IPS DF 6.9 (cell line): ENCODE results near the gene NOB1.
"Not testable (repeated sequence)": the region's sequence is repeated elsewhere in the genome, so short reads cannot be mapped to it uniquely, and the experiment has no call there.

ENCODE experiments used
- DNase-seq: peaks from one replicate; pipeline ENCODE4 v3.0.0-alpha.2; 2013; ENCODE audit warnings: low read depth, low spot score
- H3K27ac ChIP-seq: one replicate; pipeline ENCODE4 v1.5.1; 2013; ENCODE audit warnings: low read length, control low read depth
- H3K27me3 ChIP-seq: 2 replicates; pipeline ENCODE4 v1.6.1; 2013; ENCODE audit warnings: mild to moderate bottlenecking, low read length; ENCODE audit not compliant: control insufficient read depth, insufficient read depth
- H3K36me3 ChIP-seq: 2 replicates; pipeline ENCODE4 v1.6.1; 2013; ENCODE audit warnings: low read length; ENCODE audit not compliant: control insufficient read depth, insufficient read depth
- H3K4me1 ChIP-seq: 2 replicates; pipeline ENCODE4 v1.6.1; 2013; ENCODE audit warnings: low read length; ENCODE audit not compliant: control insufficient read depth, insufficient read depth
- H3K4me3 ChIP-seq: 2 replicates; pipeline ENCODE4 v1.5.1; 2013; ENCODE audit warnings: mild to moderate bottlenecking, low read length
- H3K9me3 ChIP-seq: 2 replicates; pipeline ENCODE4 v1.6.1; 2013; ENCODE audit warnings: low read length, inconsistent platforms; ENCODE audit not compliant: control insufficient read depth, insufficient read depth
- WGBS: extraction: QIAGEN DNeasy Blood & Tissue Kit; methylation state at CpG from one replicate; pipeline ENCODE4 v1.1.7; 2013; ENCODE audit warnings: mixed read lengths, missing lambda C conversion rate; ENCODE audit not compliant: insufficient read length, insufficient coverage; 5-methylcytosine and 5-hydroxymethylcytosine counted together

Gene NOB1

GRCh38 chr16:69741951-69742904 lies 12.5 kb downstream of the NOB1 start:
- DNase-seq = no peak
- WGBS = 100% methylated on average over 3 of the region's 41 CpGs
- H3K9me3 ChIP-seq = no peaks in the 10 kb centered on the region
- no peaks in the 10 kb centered on the region for H3K27me3 ChIP-seq
- H3K36me3 ChIP-seq = peaks cover 46% of the 10 kb centered on the region
- no peak overlapping the region for H3K27ac ChIP-seq
- H3K4me1 ChIP-seq = no peaks in the 10 kb centered on the region
- H3K4me3 ChIP-seq = no peak overlapping the region

- peaks cover 46% of the 10 kb centered on the region for H3K36me3 ChIP-seq
- no peak overlapping the region for H3K4me3 ChIP-seq
- no peaks in the 10 kb centered on the region for H3K27me3 ChIP-seq
- no peaks in the 10 kb centered on the region for H3K4me1 ChIP-seq
- no peak for DNase-seq
- H3K27ac ChIP-seq = no peak overlapping the region
- no peaks in the 10 kb centered on the region for H3K9me3 ChIP-seq
- WGBS = no CpG with 5 or more reads among the region's 8 CpGs
Measured at GRCh38 chr16:69741519-69741918, 13.2 kb downstream of the NOB1 start.

- WGBS = no CpG with 5 or more reads among the region's 6 CpGs
- DNase-seq = no peak
- Histone ChIP-seq H3K9me3 (no peaks in the 10 kb centered on the region), H3K4me3 (no peak overlapping the region), H3K27ac (no peak overlapping the region), H3K36me3 (no peaks in the 10 kb centered on the region), H3K27me3 (no peaks in the 10 kb centered on the region), H3K4me1 (no peaks in the 10 kb centered on the region; the same call in 1 of the 2 replicates)
Measured at GRCh38 chr16:69732101-69732500, 22.6 kb downstream of the NOB1 start.

GRCh38 chr16:69731280-69731679 lies 23.4 kb downstream of the NOB1 start:
- not testable (repeated sequence) for H3K27ac ChIP-seq, H3K4me1 ChIP-seq, H3K27me3 ChIP-seq, H3K4me3 ChIP-seq, DNase-seq, H3K36me3 ChIP-seq, H3K9me3 ChIP-seq
- no CpG with 5 or more reads among the region's 5 CpGs for WGBS

- not testable (repeated sequence) for H3K4me3 ChIP-seq, H3K4me1 ChIP-seq, H3K27ac ChIP-seq, H3K27me3 ChIP-seq, DNase-seq, H3K9me3 ChIP-seq, H3K36me3 ChIP-seq
- no CpG with 5 or more reads among the region's 4 CpGs for WGBS
Measured at GRCh38 chr16:69729030-69729429, 25.7 kb downstream of the NOB1 start.

- Histone ChIP-seq H3K4me1 (no peaks in the 10 kb centered on the region; the same call in 1 of the 2 replicates), H3K36me3 (no peaks in the 10 kb centered on the region), H3K4me3 (no peak overlapping the region), H3K27me3 (no peaks in the 10 kb centered on the region), H3K27ac (no peak overlapping the region), H3K9me3 (no peaks in the 10 kb centered on the region)
- no peak for DNase-seq
- no CpG with 5 or more reads among the region's 5 CpGs for WGBS
Measured at GRCh38 chr16:69727916-69728270, 26.8 kb downstream of the NOB1 start.

GRCh38 chr16:69726313-69727060 lies 28.2 kb downstream of the NOB1 start, which contains the start of gene NQO1:
TSS of gene NQO1 (minus strand) at chr16:69726560. CDS start at chr16:69726439, 121 bp downstream.
- H3K4me3 ChIP-seq = peak within 1 kb of the TSS; percentile 53; the same call in 1 of the 2 replicates
- H3K27ac ChIP-seq = peak within 1 kb of the TSS; percentile 13
- peak; percentile 84 for DNase-seq
- no peaks in the 10 kb centered on the region for H3K9me3 ChIP-seq
- no peaks in the 10 kb centered on the region for H3K36me3 ChIP-seq
- WGBS = no CpG with 5 or more reads among the region's 31 CpGs
- H3K27me3 ChIP-seq = no peaks in the 10 kb centered on the region
- H3K4me1 ChIP-seq = peaks cover 1% of the 10 kb centered on the region; the same call in 1 of the 2 replicates

- H3K9me3 ChIP-seq = no peaks in the 10 kb centered on the region
- no peaks in the 10 kb centered on the region for H3K36me3 ChIP-seq
- no peak for DNase-seq
- no peak overlapping the region for H3K27ac ChIP-seq
- H3K27me3 ChIP-seq = no peaks in the 10 kb centered on the region
- H3K4me1 ChIP-seq = peaks cover 1% of the 10 kb centered on the region; the same call in 1 of the 2 replicates
- no CpG with 5 or more reads among the region's 32 CpGs for WGBS
- peak overlapping the region; percentile 36; the same call in 1 of the 2 replicates for H3K4me3 ChIP-seq
Measured at GRCh38 chr16:69725480-69726312, 29.0 kb downstream of the NOB1 start.

GRCh38 chr16:69724981-69725479 lies 29.7 kb downstream of the NOB1 start:
- peaks cover 1% of the 10 kb centered on the region; the same call in 1 of the 2 replicates for H3K4me1 ChIP-seq
- no peak for DNase-seq
- H3K36me3 ChIP-seq = no peaks in the 10 kb centered on the region
- H3K27me3 ChIP-seq = no peaks in the 10 kb centered on the region
- WGBS = no CpG with 5 or more reads among the region's 6 CpGs
- H3K9me3 ChIP-seq = no peaks in the 10 kb centered on the region
- no peak overlapping the region for H3K27ac ChIP-seq
- H3K4me3 ChIP-seq = no peak overlapping the region
